SK-N-SH treated with all-trans-retinoic acid at 6 μM for 48 hours (cell line): ENCODE data around the gene DNAH1.

ENCODE experiments used
- ATAC-seq: fragments of 200-7000 bp; cut with Tn5 transposase; 3 replicates; pipeline ENCODE4 v1.9.1; 2020; ENCODE audit warnings: mild to moderate bottlenecking, moderate library complexity
- ARNTL ChIP-seq: fragments of 450-650 bp; formaldehyde crosslinking; IDR thresholded peaks from 2 replicates; pipeline ENCODE4 v1.5.0; 2020; ENCODE audit warnings: low read depth, mild to moderate bottlenecking, moderate library complexity, borderline replicate concordance
- CSDC2 ChIP-seq: fragments of 250-450 bp; sonication (Bioruptor Pico); IDR thresholded peaks from 2 replicates; pipeline ENCODE4 v1.5.0; 2020; ENCODE audit warnings: mild to moderate bottlenecking, moderate library complexity
- CSRNP3 ChIP-seq: fragments of 250-450 bp; sonication (Bioruptor Pico); IDR thresholded peaks from 2 replicates; pipeline ENCODE4 v1.5.1; 2021; ENCODE audit warnings: mild to moderate bottlenecking, moderate library complexity
- ESRRG ChIP-seq: fragments of 250-450 bp; sonication (Bioruptor Pico); IDR thresholded peaks from 2 replicates; pipeline ENCODE4 v1.6.1; 2021; ENCODE audit warnings: mild to moderate bottlenecking
- GLIS3 ChIP-seq: fragments of 250-450 bp; sonication (Bioruptor Pico); IDR thresholded peaks from 2 replicates; pipeline ENCODE4 v1.5.0; 2020; ENCODE audit warnings: mild to moderate bottlenecking, moderate library complexity
- ISL1 ChIP-seq: fragments of 250-450 bp; sonication (Bioruptor Pico); IDR thresholded peaks from 2 replicates; pipeline ENCODE4 v2.1.2; 2022; ENCODE audit warnings: mild to moderate bottlenecking, moderate library complexity
- OSR1 ChIP-seq: fragments of 250-450 bp; sonication (Bioruptor Pico); IDR thresholded peaks from 2 replicates; pipeline ENCODE4 v1.8.0; 2022; ENCODE audit warnings: moderate library complexity, mild to moderate bottlenecking, inconsistent platforms
- POU6F1 ChIP-seq: fragments of 250-450 bp; sonication (Bioruptor Pico); IDR thresholded peaks from 2 replicates; pipeline ENCODE4 v1.8.0; 2021; ENCODE audit warnings: low read depth, mild to moderate bottlenecking, moderate library complexity, borderline replicate concordance
- PPARA ChIP-seq: fragments of 250-450 bp; sonication (Bioruptor Pico); IDR thresholded peaks from 2 replicates; pipeline ENCODE4 v1.5.0; 2020; ENCODE audit warnings: mild to moderate bottlenecking, borderline replicate concordance
- RARB ChIP-seq: fragments of 250-450 bp; sonication (Bioruptor Pico); IDR thresholded peaks from 2 replicates; pipeline ENCODE4 v1.8.0; 2021; ENCODE audit warnings: mild to moderate bottlenecking, moderate library complexity
- SNAI2 ChIP-seq: fragments of 250-450 bp; sonication (Bioruptor Pico); IDR thresholded peaks from 2 replicates; pipeline ENCODE4 v1.5.0; 2020; ENCODE audit warnings: mild to moderate bottlenecking, moderate library complexity
- TCF4 ChIP-seq: fragments of 250-450 bp; sonication (Bioruptor Pico); IDR thresholded peaks from 2 replicates; pipeline ENCODE4 v1.8.0; 2021; ENCODE audit warnings: mild to moderate bottlenecking, moderate library complexity, borderline replicate concordance
- TSHZ2 ChIP-seq: fragments of 250-450 bp; sonication (Bioruptor Pico); IDR thresholded peaks from 2 replicates; pipeline ENCODE4 v1.5.0; 2020; ENCODE audit warnings: mild to moderate bottlenecking, moderate library complexity
- ZC3H10 ChIP-seq: fragments of 250-450 bp; sonication (Bioruptor Pico); IDR thresholded peaks from 2 replicates; pipeline ENCODE4 v1.5.1; 2021; ENCODE audit warnings: mild to moderate bottlenecking, moderate library complexity
- ZFP3 ChIP-seq: fragments of 250-450 bp; sonication (Bioruptor Pico); IDR thresholded peaks from 2 replicates; pipeline ENCODE4 v1.5.0; 2020; ENCODE audit warnings: mild to moderate bottlenecking, moderate library complexity
- ZFP30 ChIP-seq: fragments of 450-650 bp; formaldehyde crosslinking; IDR thresholded peaks from 2 replicates; pipeline ENCODE4 v1.5.0; 2022; ENCODE audit warnings: mild to moderate bottlenecking, moderate library complexity
- ZNF565 ChIP-seq: fragments of 450-650 bp; formaldehyde crosslinking; conservative IDR thresholded peaks from 2 replicates; pipeline ENCODE4 v1.5.0; 2020; ENCODE audit warnings: low read depth, mild to moderate bottlenecking, moderate library complexity
- ZNF70 ChIP-seq: fragments of 450-650 bp; formaldehyde crosslinking; IDR thresholded peaks from 2 replicates; pipeline ENCODE4 v1.5.0; 2020; ENCODE audit warnings: mild to moderate bottlenecking, moderate library complexity
- ZNF8 ChIP-seq: fragments of 450-650 bp; formaldehyde crosslinking; IDR thresholded peaks from 2 replicates; pipeline ENCODE4 v1.5.0; 2020; ENCODE audit warnings: mild to moderate bottlenecking, moderate library complexity
- TF ChIP-seq, protein P1 (sequence below): fragments of 250-450 bp; sonication (Bioruptor Pico); IDR thresholded peaks from 2 replicates; pipeline ENCODE4 v1.5.1; 2020; ENCODE audit warnings: low read depth, mild to moderate bottlenecking, moderate library complexity
- TF ChIP-seq, protein P2 (sequence below): fragments of 250-450 bp; sonication (Bioruptor Pico); IDR thresholded peaks from 2 replicates; pipeline ENCODE4 v1.8.0; 2020; ENCODE audit warnings: mild to moderate bottlenecking, moderate library complexity, borderline replicate concordance

The DNAH1 gene

GRCh38 chr3:52297242-52298148 is 18.6 kb upstream of the DNAH1 start (continued):
- no peak for TF ChIP-seq TCF4

DNA sequence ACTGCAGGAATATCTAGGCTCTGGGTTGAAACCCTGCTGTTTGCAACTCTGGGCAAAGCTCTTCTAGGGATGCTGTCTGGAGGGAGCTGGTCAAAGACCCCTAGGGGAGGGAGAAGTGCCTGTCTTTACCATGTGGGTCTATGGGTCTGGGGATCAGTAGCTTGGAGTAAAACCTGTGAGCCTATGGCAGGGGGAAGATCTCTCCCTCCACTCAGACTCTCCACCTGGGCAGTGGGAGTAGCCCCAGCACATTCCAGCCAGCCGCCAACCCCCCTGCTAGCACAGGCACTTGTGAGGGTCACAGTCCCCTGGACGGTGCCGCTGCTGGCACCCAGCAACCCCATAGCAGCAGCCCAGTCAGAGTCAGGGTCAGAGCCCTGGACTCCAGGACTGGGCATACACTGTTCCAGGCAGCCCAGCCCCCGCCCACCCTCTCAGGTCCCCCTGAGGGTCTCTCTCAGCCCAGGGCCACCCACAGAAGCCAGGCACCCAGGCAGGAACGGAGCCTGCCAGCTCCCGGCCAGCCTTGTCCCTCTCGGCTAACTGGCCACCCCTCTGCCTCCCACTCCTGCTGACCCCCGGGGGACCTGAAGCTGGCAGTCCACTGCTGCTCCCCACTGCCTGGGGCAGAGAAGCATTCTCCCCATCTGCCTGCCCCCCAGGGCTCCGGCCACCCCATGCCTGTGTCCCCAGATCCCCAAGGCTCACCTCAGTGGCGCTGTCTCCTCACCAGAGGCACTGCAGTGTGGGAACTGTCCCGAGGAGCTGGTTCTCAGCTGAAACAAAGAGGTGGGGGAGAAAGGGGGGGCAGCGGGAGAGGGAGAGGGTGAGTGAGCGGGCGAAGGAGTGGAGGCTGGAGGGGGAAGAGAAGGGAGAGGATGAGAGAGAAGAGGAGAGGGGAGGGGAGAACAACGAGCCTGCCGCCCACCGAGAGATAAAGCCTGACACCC is 17.7 kb upstream of the DNAH1 start:
- ATAC-seq = peak; percentile 14; the same call in 2 of the 3 replicates
- no peak for TF ChIP-seq CSDC2 (CRISPR knock-in tag)
- TF ChIP-seq ZNF565 (CRISPR knock-in tag) = no peak
- TF ChIP-seq ZFP3 (CRISPR knock-in tag) = no peak
- no peak for TF ChIP-seq CSRNP3 (CRISPR knock-in tag)
- TF ChIP-seq, all 23 proteins: peak for 0

DNA sequence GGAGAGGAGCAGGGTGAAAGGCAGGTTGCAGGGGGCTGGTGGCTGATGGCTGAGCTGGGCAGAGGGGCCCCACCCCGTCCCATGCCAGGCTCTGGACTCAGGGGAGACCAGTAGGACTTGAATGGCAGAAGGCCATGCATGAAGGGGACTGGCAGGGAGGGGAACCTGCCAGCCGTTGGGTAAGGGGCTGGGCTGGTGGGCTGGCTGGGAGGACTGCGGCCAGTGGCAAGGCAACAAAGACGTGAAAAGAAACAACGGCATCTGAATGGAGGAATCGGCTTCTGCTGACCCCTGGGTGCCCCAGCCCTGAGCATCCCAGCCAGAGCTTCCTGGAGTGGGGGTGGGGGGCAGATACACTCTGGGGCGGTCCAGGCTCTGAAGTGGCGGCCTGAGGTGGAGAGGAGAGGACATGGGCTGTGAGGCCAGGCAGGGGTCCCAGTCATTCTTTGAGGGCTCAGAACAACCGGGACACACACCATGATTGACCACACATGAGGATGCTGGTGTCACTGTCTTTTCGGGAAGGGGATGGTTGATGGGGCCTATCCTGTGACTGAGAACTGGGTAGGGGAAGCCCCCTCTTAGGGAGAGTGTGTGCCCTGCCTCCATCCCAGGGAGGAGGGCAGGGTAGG is 16.8 kb upstream of the DNAH1 start:
- peak; percentile 3 for ATAC-seq
- TF ChIP-seq SNAI2 (CRISPR knock-in tag) = no peak
- TF ChIP-seq ZNF8 (CRISPR knock-in tag) = no peak
- no peak for TF ChIP-seq GLIS3
- TF ChIP-seq ISL1 (CRISPR knock-in tag) = no peak
- TF ChIP-seq, protein P1, sequence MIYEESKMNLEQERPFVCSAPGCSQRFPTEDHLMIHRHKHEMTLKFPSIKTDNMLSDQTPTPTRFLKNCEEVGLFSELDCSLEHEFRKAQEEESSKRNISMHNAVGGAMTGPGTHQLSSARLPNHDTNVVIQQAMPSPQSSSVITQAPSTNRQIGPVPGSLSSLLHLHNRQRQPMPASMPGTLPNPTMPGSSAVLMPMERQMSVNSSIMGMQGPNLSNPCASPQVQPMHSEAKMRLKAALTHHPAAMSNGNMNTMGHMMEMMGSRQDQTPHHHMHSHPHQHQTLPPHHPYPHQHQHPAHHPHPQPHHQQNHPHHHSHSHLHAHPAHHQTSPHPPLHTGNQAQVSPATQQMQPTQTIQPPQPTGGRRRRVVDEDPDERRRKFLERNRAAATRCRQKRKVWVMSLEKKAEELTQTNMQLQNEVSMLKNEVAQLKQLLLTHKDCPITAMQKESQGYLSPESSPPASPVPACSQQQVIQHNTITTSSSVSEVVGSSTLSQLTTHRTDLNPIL (CRISPR knock-in tag) = no peak
- no peak for TF ChIP-seq PPARA (CRISPR knock-in tag)
- no peak for TF ChIP-seq ARNTL (CRISPR knock-in tag)
- TF ChIP-seq ESRRG (CRISPR knock-in tag) = no peak
- no peak for TF ChIP-seq ZFP30 (CRISPR knock-in tag)
- no peak for TF ChIP-seq TSHZ2
- TF ChIP-seq CSDC2 (CRISPR knock-in tag) = no peak
- TF ChIP-seq ZC3H10 (CRISPR knock-in tag) = no peak
- no peak for TF ChIP-seq POU6F1 (CRISPR knock-in tag)
- TF ChIP-seq ZNF70 (CRISPR knock-in tag) = no peak
- TF ChIP-seq OSR1 = no peak
- no peak for TF ChIP-seq RARB (CRISPR knock-in tag)
- TF ChIP-seq, protein P2, sequence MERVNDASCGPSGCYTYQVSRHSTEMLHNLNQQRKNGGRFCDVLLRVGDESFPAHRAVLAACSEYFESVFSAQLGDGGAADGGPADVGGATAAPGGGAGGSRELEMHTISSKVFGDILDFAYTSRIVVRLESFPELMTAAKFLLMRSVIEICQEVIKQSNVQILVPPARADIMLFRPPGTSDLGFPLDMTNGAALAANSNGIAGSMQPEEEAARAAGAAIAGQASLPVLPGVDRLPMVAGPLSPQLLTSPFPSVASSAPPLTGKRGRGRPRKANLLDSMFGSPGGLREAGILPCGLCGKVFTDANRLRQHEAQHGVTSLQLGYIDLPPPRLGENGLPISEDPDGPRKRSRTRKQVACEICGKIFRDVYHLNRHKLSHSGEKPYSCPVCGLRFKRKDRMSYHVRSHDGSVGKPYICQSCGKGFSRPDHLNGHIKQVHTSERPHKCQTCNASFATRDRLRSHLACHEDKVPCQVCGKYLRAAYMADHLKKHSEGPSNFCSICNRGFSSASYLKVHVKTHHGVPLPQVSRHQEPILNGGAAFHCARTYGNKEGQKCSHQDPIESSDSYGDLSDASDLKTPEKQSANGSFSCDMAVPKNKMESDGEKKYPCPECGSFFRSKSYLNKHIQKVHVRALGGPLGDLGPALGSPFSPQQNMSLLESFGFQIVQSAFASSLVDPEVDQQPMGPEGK (CRISPR knock-in tag) = no peak
- TF ChIP-seq ZNF565 (CRISPR knock-in tag) = no peak
- no peak for TF ChIP-seq CSRNP3 (CRISPR knock-in tag)
- no peak for TF ChIP-seq TCF4
- TF ChIP-seq, all 23 proteins: peak for 0
